NAMALWA (cell line): ENCODE results near the gene POR.
"Not testable (repeated sequence)": the region's sequence is repeated elsewhere in the genome, so short reads cannot be mapped to it uniquely, and the experiment has no call there.

Experiments
- DNase-seq: peaks from one replicate; pipeline ENCODE4 v3.0.0-alpha.2; 2015; ENCODE audit warnings: low spot score

Gene POR

DNA sequence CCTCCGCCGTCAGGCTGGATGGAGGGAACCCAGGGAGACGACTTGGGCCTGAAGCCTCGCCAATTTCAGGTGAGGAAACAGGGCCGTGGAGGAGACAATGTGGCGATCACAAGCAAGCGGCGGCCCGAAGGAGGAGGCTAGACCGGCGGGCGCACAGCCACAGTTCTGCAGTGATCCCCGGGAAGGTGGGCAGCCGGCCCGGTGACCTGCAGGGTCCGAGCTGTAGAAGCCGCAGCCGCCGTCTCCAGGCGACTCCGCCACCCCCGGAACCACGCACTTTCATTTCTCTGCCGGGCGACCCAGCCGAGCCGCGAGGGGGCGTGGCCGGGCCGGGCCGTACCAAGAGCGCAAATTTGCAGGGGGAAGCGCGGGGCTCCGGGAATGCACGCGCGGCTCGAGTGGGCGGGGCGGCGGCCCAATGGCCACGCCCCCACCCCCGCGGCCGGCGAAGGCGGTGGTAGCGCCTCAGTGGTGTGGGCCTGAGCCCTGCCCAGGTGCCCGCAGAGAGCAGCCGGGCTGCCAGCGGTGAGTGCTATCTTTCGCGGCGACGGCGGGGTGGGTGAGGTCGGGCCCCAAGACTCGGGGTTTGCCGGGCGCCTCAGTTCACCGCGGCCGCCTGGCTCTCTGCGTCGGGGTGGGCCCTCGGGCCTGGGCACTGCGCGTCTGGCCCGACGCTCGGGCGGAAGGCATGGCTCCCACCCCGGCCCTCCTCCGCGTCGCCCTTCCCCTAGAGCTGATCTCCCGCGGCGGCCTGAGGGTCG is at the start of gene POR:
Gene POR, plus strand, starts transcription at position 501 of the 761 bp plus-strand sequence. CDS start 38,847 bp downstream, outside the sequence.
- DNase-seq, result peak; percentile 98

- DNase-seq, result no peak
Observed at GRCh38 chr7:75866114-75866488, 48.9 kb upstream of the POR start.

- peak; percentile 66 for DNase-seq
Observed at GRCh38 chr7:75866489-75867389, 48.2 kb upstream of the POR start.

DNA sequence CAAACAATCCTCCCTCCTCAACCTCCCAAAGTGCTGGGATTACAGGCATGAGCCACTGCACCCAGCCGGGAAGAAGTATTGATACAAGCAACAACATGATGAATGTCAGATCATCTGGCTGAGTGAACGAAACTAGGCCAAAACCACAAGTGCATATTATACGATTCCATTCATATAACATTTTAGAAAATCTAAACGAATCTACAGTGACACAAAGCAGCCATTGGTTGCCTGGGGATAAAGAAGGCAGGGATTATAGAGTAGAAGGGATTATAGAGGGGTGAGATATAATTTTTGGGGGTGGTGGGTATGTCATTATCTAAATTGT is 47.6 kb upstream of the POR start:
- DNase-seq, result no peak

DNA sequence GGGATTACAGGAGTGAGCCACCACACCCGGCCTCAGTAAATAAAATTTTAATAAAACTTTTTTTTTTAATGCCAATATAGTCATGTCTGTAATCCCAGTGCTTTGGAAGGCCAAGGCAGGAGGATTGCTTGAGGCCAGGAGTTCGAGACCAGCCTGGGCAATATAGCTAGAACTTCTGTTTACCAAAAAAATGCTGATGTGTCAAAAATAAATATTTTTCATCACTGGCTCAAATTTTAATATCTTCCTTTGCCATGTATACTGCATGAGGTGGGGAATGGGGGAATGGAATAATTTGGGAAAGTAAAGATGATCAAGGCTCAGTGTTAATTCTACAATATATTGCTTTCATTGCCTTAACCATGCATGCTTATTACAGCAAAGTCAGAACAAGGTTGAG is 46.8 kb upstream of the POR start:
- no peak for DNase-seq

GRCh38 chr7:75869776-75870379 is 45.1 kb upstream of the POR start:
- DNase-seq, result no peak

GRCh38 chr7:75870557-75871161 is 44.3 kb upstream of the POR start:
- DNase-seq, result no peak

DNA sequence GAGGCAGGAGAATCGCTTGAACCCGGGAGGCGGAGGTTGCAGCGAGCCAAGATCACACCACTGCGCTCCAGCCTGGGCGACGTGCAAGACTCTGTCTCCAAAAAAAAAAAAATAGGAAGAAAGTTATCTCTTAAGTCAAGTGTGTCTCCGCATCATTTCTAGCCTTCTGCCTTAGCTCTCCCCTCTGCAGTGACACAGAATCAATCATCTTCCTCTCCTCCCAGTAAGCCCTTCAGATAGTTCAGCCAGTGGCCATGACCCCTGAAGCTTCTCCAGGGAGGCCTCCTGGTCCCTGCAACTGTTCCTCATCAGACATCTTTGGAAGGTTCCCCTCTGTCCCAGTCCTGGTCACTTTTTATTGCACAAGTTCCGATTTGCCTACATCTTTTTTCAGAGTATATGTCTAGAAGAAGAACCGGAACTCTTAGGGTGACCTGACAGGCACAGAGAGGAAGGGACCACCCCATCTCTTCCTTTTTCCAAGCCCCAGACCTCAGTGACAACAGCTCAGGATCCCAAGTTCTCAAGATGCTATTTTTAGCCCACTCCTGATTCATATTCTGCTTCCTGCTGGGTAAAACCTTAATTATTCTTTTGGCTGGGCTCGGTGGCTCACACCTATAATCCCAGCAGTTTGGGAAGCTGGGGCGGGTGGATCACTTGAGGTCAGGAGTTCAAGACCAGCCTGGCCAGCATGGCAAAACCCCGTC is 42.7 kb upstream of the POR start:
- no peak for DNase-seq

- DNase-seq, result not testable (repeated sequence)
Observed at GRCh38 chr7:75874180-75874579, 40.8 kb upstream of the POR start.

GRCh38 chr7:75875113-75876080 is 39.6 kb upstream of the POR start:
- DNase-seq, result no peak

- DNase-seq, result no peak
Observed at GRCh38 chr7:75876126-75876881, 38.7 kb upstream of the POR start.

DNA sequence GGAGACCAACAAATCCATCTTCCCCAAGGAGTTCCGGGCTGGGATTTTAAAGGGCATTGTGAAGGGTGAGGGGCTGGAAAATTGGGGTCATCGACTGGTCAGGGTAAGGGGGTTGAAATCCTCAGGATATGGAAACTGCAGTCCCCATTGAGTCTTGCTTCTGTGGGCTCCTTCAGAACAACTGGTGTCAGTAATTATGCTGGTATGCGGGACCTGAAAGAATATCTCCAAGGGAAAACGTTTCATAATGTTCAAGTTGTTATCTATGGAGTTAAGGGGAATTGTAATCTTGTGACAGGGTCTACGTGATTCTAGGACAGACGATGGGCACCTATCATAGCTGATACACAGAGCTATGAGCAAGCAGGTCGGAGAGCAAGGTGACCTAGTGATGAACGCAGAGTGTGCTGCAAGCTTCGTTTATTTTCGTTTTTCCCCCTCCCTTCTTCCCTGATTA is 36.6 kb upstream of the POR start:
- no peak for DNase-seq

GRCh38 chr7:75878769-75879611 is 36.0 kb upstream of the POR start, which contains the start of gene RHBDD2:
TSS of gene RHBDD2 (plus strand) at chr7:75879034. CDS start at chr7:75879083, 49 bp downstream.
- DNase-seq, result peak; percentile 97

DNA sequence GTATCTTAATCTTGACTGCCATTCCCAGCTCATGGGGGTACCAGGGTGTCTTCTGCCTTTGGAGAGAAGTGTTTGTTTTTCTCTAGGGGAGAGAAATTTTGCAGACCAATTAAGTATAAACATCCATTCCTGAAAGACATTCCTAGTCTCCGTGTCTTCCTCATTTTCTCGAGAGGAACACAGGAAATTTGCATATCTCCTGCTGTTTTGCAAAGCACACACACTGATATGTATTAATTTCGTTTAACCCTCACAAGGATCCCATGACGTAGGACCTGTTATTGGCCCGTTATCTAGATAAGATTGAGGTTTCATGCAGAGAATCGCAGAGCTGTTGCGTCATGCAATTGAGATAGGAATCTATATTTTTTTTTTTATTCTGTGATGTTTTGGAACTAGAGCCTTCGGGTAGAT is 35.2 kb upstream of the POR start:
- peak; percentile 21 for DNase-seq

- no peak for DNase-seq
Observed at GRCh38 chr7:75880242-75880641, 34.7 kb upstream of the POR start.

DNA sequence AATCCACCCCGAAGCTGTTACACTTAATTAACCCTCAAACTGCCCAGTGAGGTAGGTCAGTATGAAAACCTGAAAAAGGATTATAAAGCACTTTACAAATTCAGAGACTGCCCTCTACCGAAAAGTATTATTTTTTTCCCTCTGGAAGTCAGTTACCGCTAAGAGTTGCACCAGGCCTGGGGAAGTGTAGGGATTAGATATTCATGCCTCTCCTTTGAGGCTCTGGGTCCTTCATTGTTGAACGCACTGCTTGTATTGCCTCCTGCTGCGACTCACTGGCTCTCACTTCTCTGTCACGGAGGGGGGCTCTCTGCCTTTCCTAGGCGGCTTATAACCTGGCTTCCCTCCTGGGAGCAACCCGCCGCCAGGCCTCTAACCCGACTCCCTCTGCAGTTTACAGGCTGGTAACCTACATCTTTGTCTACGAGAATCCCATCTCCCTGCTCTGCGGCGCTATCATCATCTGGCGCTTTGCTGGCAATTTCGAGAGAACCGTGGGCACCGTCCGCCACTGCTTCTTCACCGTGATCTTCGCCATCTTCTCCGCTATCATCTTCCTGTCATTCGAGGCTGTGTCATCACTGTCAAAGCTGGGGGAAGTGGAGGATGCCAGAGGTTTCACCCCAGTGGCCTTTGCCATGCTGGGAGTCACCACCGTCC is 33.4 kb upstream of the POR start:
- DNase-seq, result no peak

- DNase-seq, result not testable (repeated sequence)
Observed at GRCh38 chr7:75883265-75883824, 31.6 kb upstream of the POR start.

- no peak for DNase-seq
Observed at GRCh38 chr7:75884476-75884875, 30.5 kb upstream of the POR start.
